ENCODE data around the gene SNAPC3. TPM values are rescaled to one million over a fixed set of nuclear protein-coding genes. Genes with fewer than 3 reads are reported as not detected.

Gene SNAPC3
- total RNA-seq, 4 donors from 2014 or later: 18.3 to 31.9 (median 20.3) TPM

DNA sequence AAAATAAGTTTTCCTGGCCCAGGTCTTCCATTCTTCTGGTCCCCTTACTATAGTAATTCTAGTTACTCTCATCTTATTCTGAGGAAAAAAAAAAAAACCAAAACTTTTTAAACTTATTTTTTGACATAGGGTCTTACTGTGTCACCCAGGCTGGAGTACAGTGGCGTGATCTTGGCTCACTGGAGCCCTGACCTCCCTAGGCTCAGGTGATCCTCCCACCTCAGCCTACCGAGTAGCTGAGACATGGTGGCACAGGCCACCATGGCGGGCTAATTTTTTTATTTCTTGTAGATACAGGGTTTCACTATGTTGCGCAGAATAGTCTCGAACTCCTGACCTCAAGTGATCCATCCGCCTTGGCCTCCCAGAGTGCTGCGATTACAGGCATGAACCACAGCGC lies 38.4 kb downstream of the SNAPC3 start:
- in situ Hi-C loops (cut with MboI; ENCODE audit: low sequenced_read_pairs in 4 of 4) (no loop called here), intact Hi-C loops (cut with DNase I; ENCODE audit: low total_unique reads) (no loop called here)
- Histone ChIP-seq H3K4me1 (no peaks in the 10 kb centered on the region), H3K36me3 (peaks cover 0 to 80% of the 10 kb centered on the region in 2 donors), H3K4me3 (no peak overlapping the region), H3K27me3 (no peaks in the 10 kb centered on the region), H3K27ac (no peak overlapping the region), H3K9me3 (no peaks in the 10 kb centered on the region)
- DNase-seq (no peak), ATAC-seq (no peak)
- TF ChIP-seq, protein P1, sequence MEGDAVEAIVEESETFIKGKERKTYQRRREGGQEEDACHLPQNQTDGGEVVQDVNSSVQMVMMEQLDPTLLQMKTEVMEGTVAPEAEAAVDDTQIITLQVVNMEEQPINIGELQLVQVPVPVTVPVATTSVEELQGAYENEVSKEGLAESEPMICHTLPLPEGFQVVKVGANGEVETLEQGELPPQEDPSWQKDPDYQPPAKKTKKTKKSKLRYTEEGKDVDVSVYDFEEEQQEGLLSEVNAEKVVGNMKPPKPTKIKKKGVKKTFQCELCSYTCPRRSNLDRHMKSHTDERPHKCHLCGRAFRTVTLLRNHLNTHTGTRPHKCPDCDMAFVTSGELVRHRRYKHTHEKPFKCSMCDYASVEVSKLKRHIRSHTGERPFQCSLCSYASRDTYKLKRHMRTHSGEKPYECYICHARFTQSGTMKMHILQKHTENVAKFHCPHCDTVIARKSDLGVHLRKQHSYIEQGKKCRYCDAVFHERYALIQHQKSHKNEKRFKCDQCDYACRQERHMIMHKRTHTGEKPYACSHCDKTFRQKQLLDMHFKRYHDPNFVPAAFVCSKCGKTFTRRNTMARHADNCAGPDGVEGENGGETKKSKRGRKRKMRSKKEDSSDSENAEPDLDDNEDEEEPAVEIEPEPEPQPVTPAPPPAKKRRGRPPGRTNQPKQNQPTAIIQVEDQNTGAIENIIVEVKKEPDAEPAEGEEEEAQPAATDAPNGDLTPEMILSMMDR (IDR thresholded peaks at IDR 0.05 in 4 of 5, conservative IDR thresholded peaks at IDR 0.05 in 1 of 5): no peak
- no peak for TF ChIP-seq POLR2A (IDR thresholded peaks at IDR 0.05)

DNA sequence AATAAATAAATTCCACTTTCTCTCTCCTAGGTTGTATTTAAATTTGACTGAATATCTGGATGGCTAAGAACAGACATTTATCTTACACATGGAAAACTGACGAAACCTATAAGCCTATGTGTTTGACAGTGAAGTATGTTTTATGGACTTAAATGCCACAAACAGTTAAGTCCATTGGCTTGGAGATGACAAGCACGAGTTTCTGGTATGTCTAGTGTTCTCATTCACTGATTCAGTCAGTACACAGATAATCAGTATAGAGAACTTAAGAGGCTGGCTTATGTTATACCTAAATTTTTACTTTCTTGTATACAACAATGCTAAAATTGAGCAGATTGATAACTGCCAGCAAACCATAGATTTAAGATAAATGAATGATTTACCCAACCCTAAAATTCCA lies 38.9 kb downstream of the SNAPC3 start:
- no peak for ATAC-seq
- Histone ChIP-seq H3K27ac (no peak overlapping the region), H3K4me3 (no peak overlapping the region), H3K27me3 (no peaks in the 10 kb centered on the region), H3K4me1 (no peaks in the 10 kb centered on the region), H3K36me3 (peaks cover 0 to 78% of the 10 kb centered on the region in 2 donors), H3K9me3 (no peaks in the 10 kb centered on the region)
- no peak for DNase-seq
- no peak for TF ChIP-seq POLR2A (IDR thresholded peaks at IDR 0.05)
- TF ChIP-seq, protein P1 (IDR thresholded peaks at IDR 0.05 in 4 of 5, conservative IDR thresholded peaks at IDR 0.05 in 1 of 5): no peak
- intact Hi-C loops (cut with DNase I; ENCODE audit: low total_unique reads): no loop called here
- in situ Hi-C loops (cut with MboI; ENCODE audit: low sequenced_read_pairs in 4 of 4): no loop called here

DNA sequence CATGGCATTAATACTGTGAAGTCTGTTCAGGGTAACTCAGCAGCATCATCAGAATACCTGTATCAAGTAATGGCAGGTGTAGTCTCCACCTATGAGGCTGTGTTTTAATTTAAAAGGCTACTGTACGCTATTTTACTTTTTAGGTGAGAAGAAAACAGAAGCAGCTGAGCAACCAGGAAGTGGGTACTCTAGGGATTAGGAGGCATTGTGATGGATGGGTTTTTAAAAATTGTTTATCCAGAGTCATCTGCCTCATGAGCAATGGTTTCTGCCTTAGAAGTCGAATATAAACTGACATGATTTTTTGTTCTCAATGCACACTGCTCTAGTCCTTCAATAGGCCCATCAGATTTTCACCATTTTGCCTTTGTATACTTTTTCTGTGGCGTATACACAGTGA lies 45.5 kb downstream of the SNAPC3 start:
- Histone ChIP-seq H3K4me1 (no peaks in the 10 kb centered on the region), H3K4me3 (no peak overlapping the region), H3K27ac (no peak overlapping the region), H3K9me3 (no peaks in the 10 kb centered on the region), H3K36me3 (peaks cover 0 to 21% of the 10 kb centered on the region in 2 donors), H3K27me3 (no peaks in the 10 kb centered on the region)
- intact Hi-C loops (cut with DNase I; ENCODE audit: low total_unique reads) (no loop called here), in situ Hi-C loops (cut with MboI; ENCODE audit: low sequenced_read_pairs in 4 of 4) (no loop called here)
- no peak for DNase-seq
- TF ChIP-seq POLR2A (IDR thresholded peaks at IDR 0.05): no peak
- TF ChIP-seq, protein P1 (IDR thresholded peaks at IDR 0.05 in 4 of 5, conservative IDR thresholded peaks at IDR 0.05 in 1 of 5): no peak
- no peak for ATAC-seq

DNA sequence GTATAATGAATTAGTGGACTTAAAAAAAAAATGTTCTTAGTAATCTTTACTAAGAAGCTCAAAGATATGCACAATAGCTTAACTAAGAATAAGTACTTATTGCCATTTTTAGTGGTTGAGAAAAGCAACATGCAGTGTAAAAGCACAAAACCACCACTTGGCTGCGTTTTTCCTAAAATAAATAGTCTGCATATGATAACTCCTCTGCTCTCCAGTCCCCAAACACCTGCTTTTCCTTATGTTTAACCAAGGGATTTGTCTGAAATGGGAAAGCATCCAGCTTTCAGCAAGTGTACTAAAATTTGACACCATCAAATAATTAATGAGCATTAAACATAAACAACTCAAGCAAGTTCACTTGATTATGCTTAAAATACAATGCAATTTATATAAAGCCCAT lies 46.7 kb downstream of the SNAPC3 start:
- Histone ChIP-seq H3K27ac (no peak overlapping the region), H3K36me3 (peaks cover 0 to 21% of the 10 kb centered on the region in 2 donors), H3K27me3 (no peaks in the 10 kb centered on the region), H3K9me3 (no peaks in the 10 kb centered on the region), H3K4me1 (no peaks in the 10 kb centered on the region), H3K4me3 (no peak overlapping the region)
- TF ChIP-seq POLR2A (IDR thresholded peaks at IDR 0.05): no peak
- TF ChIP-seq, protein P1 (IDR thresholded peaks at IDR 0.05 in 4 of 5, conservative IDR thresholded peaks at IDR 0.05 in 1 of 5): no peak
- in situ Hi-C loops (cut with MboI; ENCODE audit: low sequenced_read_pairs in 4 of 4) (no loop called here), intact Hi-C loops (cut with DNase I; ENCODE audit: low total_unique reads) (no loop called here)
- ATAC-seq (no peak), DNase-seq (no peak)

DNA sequence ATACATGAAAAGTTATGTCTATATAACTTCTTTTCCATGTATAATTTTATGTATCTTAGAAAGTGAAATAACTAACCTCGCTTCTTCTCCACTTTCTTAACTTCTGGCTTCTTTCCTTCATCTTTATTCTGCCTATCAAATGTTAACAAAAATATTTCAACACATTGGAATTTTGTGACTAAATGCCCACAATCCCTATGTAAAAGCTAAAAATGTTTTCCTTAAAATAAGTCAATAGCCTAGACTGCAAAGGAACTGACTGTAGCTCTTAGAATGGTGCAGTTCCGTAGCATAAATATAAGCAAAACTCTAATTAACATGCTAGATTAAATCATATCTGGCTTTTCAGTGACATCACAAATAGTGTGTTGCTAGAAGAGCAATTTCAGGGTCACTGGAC lies 47.2 kb downstream of the SNAPC3 start:
- in situ Hi-C loops (cut with MboI; ENCODE audit: low sequenced_read_pairs in 4 of 4): no loop called here

More for the DNA sequence above, 47.2 kb downstream of the SNAPC3 start:
- Histone ChIP-seq H3K4me3 (no peak overlapping the region), H3K27ac (no peak overlapping the region), H3K4me1 (no peaks in the 10 kb centered on the region), H3K9me3 (no peaks in the 10 kb centered on the region), H3K27me3 (no peaks in the 10 kb centered on the region), H3K36me3 (peaks cover 0 to 19% of the 10 kb centered on the region in 2 donors)
- DNase-seq (no peak), ATAC-seq (no peak)
- TF ChIP-seq POLR2A (IDR thresholded peaks at IDR 0.05): no peak
- TF ChIP-seq, protein P1 (IDR thresholded peaks at IDR 0.05 in 4 of 5, conservative IDR thresholded peaks at IDR 0.05 in 1 of 5): no peak
- intact Hi-C loops (cut with DNase I; ENCODE audit: low total_unique reads): no loop called here
